ENCODE measurements around the gene BEND5.

Gene BEND5

GRCh38 chr1:48761986-48762385 lies 14.7 kb downstream of the BEND5 start:
- DNase-seq, result no peak

- DNase-seq, result no peak
Measured at GRCh38 chr1:48761411-48761810, 15.3 kb downstream of the BEND5 start.

GRCh38 chr1:48760857-48761256 lies 15.8 kb downstream of the BEND5 start:
- no peak for DNase-seq

- DNase-seq, result no peak
Measured at GRCh38 chr1:48758976-48759375, 17.7 kb downstream of the BEND5 start.

GRCh38 chr1:48757363-48757762 lies 19.3 kb downstream of the BEND5 start:
- DNase-seq, result no peak

- DNase-seq, result no peak
Measured at GRCh38 chr1:48756683-48757316, 19.9 kb downstream of the BEND5 start.

- DNase-seq, result no peak
Measured at GRCh38 chr1:48753293-48753692, 23.4 kb downstream of the BEND5 start.

- DNase-seq, result no peak
Measured at GRCh38 chr1:48750109-48750508, 26.6 kb downstream of the BEND5 start.

- DNase-seq, result no peak
Measured at GRCh38 chr1:48749068-48749467, 27.6 kb downstream of the BEND5 start.

GRCh38 chr1:48746906-48747305 lies 29.8 kb downstream of the BEND5 start:
- DNase-seq, result no peak

GRCh38 chr1:48744032-48744431 lies 32.7 kb downstream of the BEND5 start:
- no peak for DNase-seq

GRCh38 chr1:48743480-48743879 lies 33.2 kb downstream of the BEND5 start:
- no peak for DNase-seq

GRCh38 chr1:48741380-48741779 lies 35.3 kb downstream of the BEND5 start:
- no peak for DNase-seq

GRCh38 chr1:48740621-48741020 lies 36.1 kb downstream of the BEND5 start:
- no peak for DNase-seq

- no peak for DNase-seq
Measured at GRCh38 chr1:48739091-48739490, 37.6 kb downstream of the BEND5 start.

GRCh38 chr1:48738356-48738755 lies 38.3 kb downstream of the BEND5 start:
- DNase-seq, result no peak

- no peak for DNase-seq
Measured at GRCh38 chr1:48735796-48736195, 40.9 kb downstream of the BEND5 start.

GRCh38 chr1:48730164-48730910 lies 46.4 kb downstream of the BEND5 start:
- DNase-seq, result no peak

- DNase-seq, result no peak
Measured at GRCh38 chr1:48728584-48728983, 48.1 kb downstream of the BEND5 start.

- DNase-seq, result no peak
Measured at GRCh38 chr1:48726557-48727215, 50.0 kb downstream of the BEND5 start.

- no peak for DNase-seq
Measured at GRCh38 chr1:48726139-48726538, 50.6 kb downstream of the BEND5 start.

GRCh38 chr1:48725341-48726046 lies 51.2 kb downstream of the BEND5 start:
- DNase-seq, result no peak

- no peak for DNase-seq
Measured at GRCh38 chr1:48720929-48721328, 55.8 kb downstream of the BEND5 start.

- no peak for DNase-seq
Measured at GRCh38 chr1:48718705-48719104, 58.0 kb downstream of the BEND5 start.

All from NCI-H2081 treated with DMSO at 0.1 percent for 48 hours (cell line).